ENCODE data around the gene KANK3.
"Not testable (repeated sequence)": the region's sequence is repeated elsewhere in the genome, so short reads cannot be mapped to it uniquely, and the experiment has no call there.

The KANK3 gene

DNA sequence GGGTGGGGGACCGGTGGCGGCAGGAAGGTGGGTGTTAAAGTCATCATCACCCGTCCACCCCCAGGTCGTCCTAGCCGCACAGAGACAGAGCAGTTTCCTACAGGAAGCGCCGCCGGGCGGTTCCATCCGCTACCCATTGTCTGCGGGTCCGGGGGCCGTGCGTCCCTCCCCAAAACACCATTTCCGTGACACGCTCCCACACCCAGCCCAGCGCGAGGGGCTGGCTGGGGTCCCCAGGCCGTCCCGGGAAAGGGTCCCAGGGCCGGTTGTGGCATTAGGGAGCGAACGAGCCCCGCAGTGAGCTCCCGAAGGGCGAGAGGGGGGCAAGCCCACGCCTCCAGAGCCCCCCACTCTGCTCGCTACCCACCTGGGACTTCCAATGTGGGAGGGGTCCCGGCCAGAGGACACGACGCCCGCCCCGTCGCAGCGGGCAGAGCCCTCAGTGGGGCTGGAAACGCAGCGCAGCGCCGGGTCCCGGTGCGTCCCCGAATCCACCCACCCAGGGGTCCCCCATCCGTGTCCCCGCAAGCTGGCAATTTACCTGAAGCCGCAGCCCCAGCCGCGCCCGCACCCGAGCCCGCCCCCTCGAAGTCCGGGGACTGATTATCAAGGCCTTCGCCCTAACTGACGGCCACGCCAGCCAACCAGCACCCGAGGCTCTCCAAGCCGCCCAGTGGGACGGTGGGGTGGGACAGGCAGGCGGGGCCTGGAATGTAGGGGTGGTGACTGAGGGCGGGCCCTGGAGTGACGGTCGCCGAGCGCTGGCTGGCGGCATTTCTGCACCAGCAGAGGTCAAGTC is at the start of gene KANK3:
TSS of gene KANK3 (minus strand) at position 579 of the 799 bp plus-strand sequence. CDS start 5,434 bp downstream, outside the sequence.
- peak; percentile 94 for DNase-seq (ENCODE audit: low read depth)

DNA sequence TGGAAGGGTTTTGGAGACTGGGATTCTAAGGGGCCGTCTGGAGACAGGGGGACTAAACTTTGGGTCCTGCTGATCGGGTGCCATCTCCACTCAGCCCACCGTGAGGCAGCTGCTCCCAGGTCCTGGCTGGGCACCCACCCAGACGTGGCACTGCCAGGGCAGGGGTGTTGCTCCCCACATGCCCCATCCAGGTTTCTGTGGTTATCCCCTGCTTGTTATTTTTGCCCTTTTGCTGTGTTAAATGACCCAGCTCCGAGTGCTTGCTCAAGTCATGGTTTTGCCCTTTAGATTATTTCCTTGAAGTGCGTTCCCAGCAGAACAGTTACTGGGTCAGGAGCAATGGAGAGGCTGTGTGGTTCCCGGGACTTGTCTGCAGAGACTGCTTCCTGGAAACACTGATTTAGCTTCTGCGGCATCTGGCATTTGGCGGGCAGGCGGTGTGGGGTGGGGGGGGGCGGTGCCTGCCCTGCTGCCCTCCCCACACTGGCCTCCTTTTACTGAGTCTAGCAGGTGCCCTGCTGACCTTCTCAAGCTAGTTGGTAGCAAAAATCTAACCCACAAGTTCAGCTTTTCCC is 49.0 kb upstream of the KANK3 start:
- DNase-seq (ENCODE audit: low read depth), result no peak

DNA sequence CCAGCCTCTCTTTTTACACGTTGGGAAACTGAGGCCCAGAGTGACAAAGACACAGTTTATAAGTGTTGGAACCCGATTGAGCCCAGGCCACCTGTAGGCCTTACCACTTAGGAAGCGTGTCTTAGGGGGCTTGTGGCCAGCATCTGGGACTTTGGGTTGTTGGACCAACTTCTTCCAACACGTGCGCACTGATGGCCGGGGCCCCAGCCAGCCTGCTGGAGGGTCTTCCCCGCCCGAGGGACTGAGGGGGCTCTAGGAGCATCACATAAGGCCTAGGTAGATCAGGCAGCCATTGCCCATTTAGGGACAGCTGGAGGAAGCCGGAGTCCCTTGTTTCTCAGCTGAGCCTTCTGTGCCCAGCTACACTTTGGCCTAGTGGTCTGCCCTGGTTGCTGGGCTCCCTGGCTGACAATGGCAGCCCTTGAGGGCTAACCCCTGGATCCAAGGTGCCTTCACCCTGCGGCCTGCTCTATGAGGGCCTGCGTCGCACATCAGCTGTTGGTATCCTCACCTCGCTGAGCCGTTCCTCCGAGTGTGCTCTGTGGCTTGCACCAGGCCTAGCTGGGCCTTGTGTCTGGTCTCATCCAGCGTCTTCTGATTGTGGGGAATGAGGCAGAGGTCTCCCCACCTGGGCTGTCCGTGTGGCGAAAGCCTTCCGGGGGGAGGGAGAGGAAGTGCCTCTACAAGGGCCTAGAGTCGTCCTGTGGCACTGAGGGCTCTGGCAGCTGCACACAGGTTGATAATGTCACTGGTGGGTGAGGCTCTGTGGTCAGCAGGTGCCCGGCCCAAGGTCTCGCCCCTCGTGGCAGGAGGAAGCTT is 48.3 kb upstream of the KANK3 start:
- no peak for DNase-seq (ENCODE audit: low read depth)

DNA sequence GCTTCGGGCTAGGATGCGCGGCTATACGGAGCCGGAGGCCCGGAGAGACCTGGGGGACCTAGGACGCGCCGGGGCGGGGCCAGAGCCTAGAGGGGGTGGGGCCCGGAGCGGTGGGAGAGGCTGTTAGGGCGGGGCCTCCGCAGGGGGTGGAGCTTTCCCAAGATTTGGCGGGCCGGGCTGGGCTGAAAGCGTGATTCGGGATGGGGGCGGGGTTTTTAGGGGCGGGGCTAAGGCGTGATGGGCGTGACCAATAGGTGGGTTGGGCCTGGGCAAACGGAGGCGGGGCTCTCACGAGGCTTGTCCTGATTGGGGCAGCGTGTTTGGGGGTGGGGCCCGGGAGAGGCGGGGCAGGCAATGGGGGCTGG is 47.5 kb upstream of the KANK3 start:
- peak; percentile 83 for DNase-seq (ENCODE audit: low read depth)

DNA sequence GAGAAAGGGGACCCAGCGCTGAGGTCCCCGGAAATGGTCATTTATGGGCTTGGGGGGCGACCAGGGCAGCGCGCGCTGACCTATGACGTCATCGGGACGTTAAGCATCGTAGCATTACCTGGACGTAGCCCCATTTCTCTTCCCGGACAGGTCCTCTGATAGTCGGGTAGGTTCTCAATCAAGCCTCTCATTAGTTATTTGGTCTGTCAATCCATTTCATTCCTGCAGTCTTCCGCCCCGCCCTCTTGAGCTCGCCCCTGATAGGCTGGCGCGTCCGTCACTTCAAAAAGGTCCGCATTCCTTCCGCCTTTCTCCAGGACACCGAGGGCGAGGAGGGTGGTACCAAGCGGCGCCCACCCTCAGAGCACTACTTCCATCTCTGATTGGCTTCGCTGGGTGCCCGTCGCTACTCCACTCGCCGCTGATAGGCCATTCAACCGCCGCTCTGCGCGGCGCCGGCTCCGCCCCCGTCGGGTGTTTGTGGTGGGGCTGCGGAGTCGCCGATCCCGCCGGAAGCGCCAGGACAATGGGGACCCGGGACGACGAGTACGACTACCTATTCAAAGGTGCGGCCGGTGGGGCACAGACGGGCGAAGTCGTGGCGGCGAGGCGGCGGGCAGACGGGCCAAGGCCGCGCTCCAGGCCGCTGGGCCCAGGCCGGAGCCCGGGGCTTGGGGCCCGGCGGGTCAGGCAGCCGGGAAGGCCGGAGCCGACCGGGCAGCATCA is 47.0 kb upstream of the KANK3 start, which contains the start of gene RAB11B:
TSS of gene RAB11B (plus strand) at position 470 of the 726 bp plus-strand sequence. CDS start at position 527, 57 bp downstream.
- DNase-seq (ENCODE audit: low read depth), result peak; percentile 97

DNA sequence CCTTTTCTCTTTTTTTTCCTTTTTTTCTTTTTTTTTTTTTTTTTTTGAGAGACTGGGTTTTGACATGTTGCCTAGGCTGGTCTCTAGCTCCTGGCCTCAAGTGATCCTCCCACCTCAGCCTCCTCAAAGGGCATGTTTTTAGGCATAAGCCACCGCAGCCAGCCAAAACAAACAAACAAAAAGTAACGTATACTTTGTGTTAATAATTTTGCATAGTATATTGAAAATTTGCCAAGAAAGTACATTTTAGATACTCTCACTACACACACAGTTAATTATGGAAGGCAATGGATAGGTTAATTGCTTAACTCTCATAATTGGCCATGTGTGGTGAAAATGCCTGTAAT is 45.5 kb upstream of the KANK3 start:
- DNase-seq (ENCODE audit: low read depth), result no peak

DNA sequence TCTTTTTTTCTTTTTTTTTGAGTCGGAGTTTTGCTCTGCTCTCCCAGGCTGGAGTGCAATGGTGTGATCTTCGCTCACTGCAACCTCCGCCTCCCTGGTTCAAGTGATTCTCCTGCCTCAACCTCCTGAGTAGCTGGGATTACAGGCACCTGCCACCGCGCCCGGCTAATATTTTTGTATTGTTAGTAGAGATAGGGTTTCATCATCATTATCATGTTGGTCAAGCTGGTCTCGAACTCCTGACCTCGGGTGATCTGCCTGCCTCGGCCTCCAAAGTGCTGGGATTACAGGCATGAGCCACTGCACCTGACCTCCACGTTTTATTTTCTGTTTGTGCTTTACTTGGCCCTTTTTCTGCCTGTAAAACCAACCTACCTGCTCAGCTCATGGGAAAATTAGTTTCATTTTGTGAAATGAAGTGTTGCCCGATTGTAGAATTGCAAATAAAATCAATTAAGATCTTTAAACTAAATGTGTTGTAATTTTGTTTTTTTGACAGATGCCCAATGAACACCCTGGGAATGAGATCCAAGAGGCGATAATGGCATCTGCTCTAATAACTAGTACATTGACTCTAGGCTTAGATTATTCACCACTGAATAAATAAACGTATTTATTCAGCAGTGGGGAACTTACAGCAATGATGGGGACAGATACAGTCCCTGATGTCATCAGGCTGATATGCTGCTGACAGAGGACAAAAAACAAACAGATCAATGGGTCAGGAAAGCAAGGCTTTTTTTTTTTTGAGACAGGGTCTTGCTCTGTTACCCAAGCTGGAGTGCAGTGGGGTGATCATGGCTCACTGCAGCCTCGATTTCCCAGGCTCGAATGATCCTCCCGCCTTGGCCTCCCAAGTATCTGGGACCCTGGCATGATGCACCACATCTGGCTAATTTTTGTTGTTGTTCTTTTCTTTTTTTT is 44.9 kb upstream of the KANK3 start:
- no peak for DNase-seq (ENCODE audit: low read depth)

DNA sequence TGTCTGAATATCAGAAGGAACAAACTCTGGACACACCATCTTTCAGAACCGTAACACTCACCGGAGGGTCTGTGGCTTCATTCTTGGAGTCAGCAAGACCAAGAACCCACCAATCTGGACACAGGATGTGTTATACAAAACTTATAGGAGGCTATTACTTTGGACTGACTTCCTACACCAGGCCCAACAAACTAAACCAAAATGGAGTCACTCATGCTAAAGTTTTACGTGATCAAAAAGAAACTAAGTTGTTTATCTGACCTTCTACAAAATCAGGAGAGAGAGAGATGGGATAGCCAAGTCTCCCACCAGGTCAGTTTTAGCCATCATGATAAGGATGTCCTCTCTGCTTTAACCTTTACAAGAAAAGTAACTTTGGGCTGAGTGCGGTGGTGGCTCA is 43.9 kb upstream of the KANK3 start:
- no peak for DNase-seq (ENCODE audit: low read depth)

DNA sequence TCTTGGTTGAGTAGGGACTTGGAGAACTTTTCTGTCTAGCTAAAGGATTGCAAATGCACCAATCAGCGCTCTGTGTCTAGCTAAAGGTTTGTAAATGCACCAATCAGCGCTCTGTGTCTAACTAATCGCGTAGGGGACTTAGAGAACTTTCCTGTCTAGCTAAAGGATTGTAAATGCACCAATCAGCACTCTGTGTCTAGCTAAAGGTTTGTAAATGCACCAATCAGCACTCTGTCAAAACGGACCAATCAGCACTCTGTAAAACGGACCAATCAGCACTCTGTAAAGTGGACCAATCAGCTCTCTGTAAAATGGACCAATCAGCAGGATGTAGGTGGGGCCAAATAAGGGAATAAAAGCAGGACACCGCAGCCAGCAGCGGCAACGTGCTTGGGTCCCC is 43.4 kb upstream of the KANK3 start:
- DNase-seq (ENCODE audit: low read depth), result not testable (repeated sequence)

DNA sequence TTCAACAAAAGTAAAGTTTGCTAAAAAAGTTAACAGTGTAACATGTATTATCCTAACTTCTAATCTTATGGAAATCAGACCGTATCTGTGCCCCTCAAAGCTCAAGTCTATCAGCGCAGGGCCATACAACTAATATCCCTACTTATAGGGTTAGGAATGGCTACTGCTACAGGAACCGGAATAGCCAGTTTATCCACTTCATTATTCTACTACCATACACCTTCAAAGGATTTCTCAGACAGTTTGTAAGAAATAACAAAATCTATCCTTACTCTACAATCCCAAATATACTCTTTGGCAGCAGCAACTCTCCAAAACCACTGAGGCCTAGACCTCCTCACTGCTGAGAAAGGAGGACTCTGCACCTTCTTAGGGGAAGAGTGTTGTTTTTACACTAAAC is 42.5 kb upstream of the KANK3 start:
- not testable (repeated sequence) for DNase-seq (ENCODE audit: low read depth)

DNA sequence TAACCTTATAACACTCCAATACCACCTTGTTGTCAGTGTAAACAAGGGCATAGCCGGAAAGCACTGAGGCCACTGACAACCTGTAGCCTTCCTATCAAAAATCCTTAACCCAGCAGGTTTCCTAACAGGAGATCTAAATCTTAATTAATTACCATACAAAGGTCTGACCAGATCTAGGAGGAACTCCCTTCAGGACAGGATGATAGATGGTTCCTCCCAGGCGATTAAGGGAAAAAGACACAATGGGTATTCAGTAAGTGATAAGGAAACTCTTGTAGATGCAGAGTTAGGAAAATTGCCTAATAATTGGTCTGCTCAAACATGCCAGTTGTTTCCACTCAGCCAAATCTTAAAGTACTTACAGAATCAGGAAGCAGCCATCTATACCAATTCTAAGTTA is 42.0 kb upstream of the KANK3 start:
- not testable (repeated sequence) for DNase-seq (ENCODE audit: low read depth)

DNA sequence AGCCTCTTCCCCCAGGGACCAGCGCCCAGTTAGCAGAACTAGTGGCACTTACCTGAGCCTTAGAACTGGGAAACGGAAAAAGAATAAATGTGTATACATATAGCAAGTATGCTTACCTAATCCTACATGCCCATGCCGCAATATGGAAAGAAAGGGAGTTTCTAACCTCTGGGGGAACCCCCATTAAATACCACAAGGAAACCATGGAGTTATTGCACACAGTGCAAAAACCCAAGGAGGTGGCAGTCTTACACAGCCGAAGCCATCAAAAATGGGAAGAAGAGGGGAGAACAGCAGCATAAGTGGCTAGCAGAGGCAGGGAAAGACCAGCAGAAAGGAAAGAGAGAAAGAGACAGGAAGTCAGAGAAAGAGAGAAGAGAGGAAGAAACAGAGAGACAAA is 41.5 kb upstream of the KANK3 start:
- DNase-seq (ENCODE audit: low read depth), result not testable (repeated sequence)

DNA sequence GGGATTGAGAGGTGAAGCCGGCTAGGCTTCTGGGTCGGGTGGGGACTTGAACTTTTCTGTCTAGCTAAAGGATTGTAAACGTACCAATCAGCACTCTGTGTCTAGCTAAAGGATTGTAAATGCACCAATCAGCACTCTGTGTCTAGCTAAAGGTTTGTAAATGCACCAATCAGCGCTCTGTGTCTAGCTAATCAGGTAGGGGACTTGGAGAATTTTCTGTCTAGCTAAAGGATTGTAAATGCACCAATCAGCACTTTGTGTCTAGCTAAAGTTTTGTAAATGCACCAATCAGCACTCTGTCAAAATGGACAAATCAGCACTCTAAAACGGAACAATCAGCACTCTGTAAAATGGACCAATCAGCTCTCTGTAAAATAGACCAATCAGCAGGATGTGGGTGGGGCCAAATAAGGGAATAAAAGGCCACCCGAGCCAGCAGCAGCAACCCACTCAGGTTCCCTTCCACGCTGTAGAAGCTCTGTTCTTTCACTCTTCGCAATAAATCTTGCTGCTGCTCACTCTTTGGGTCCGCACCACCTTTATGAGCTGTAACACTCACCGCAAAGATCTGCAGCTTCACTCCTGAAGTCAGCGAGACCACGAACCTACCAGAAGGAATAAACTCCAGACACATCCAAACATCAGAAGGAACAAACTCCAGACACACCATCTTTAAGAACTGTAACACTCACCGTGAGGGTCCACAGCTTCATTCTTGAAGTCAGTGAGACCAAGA is 36.3 kb upstream of the KANK3 start:
- DNase-seq (ENCODE audit: low read depth), result not testable (repeated sequence)

DNA sequence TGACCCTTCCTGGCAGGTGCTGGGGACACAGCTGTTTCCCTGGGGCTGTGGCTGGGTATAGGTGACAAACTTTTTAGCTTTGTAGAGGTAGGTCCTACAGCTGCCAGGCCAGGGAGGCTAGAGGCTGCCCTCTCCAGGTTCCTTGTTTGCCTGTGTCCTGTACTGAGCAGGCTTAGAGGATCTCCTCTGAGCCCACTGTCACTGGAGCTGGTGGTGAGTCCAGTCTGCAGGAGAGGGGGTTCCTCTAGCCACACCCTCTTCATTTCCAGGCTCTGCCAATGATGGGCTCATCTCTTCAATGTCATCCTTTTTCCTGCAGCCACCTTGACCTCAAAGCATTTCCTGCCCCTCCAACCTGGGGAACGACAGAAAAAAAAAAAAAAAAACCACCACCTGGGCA is 34.5 kb upstream of the KANK3 start:
- DNase-seq (ENCODE audit: low read depth), result no peak

DNA sequence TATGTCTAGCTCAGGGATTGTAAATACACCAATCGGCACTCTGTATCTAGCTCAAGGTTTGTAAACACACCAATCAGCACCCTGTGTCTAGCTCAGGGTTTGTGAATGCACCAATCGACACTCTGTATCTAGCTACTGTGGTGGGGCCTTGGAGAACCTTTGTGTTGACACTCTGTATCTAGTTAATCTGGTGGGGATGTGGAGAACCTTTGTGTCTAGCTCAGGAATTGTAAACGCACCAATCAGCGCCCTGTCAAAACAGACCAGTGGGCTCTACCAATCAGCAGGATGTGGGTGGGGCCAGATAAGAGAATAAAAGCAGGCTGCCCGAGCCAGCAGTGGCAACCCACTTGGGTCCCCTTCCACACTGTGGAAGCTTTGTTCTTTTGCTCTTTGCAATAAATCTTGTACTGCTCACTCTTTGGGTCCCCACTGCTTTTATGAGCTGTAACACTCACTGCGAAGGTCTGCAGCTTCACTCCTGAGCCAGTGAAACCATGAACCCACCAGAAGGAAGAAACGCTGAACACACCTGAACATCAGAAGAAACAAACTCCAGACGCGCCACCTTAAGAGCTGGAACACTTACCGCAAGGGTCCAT is 33.4 kb upstream of the KANK3 start:
- DNase-seq (ENCODE audit: low read depth), result not testable (repeated sequence)

DNA sequence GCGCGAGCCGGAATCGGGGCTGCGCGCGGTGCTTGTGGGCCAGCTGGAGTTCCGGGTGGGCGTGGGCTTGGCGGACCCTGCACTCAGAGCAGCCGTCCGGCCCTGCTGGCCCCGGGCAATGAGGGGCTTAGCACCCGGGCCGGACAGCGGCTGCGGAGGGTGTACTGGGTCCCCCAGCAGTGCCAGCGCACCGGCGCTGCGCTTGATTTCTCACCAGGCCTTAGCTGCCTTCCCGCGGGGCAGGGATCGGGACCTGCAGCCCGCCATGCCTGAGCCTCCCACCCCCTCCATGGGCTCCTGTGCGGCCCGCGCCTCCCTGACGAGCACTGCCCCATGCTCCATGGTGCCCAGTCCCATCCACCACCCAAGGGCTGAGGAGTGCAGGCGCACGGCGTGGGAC is 32.7 kb upstream of the KANK3 start:
- DNase-seq (ENCODE audit: low read depth), result not testable (repeated sequence)

DNA sequence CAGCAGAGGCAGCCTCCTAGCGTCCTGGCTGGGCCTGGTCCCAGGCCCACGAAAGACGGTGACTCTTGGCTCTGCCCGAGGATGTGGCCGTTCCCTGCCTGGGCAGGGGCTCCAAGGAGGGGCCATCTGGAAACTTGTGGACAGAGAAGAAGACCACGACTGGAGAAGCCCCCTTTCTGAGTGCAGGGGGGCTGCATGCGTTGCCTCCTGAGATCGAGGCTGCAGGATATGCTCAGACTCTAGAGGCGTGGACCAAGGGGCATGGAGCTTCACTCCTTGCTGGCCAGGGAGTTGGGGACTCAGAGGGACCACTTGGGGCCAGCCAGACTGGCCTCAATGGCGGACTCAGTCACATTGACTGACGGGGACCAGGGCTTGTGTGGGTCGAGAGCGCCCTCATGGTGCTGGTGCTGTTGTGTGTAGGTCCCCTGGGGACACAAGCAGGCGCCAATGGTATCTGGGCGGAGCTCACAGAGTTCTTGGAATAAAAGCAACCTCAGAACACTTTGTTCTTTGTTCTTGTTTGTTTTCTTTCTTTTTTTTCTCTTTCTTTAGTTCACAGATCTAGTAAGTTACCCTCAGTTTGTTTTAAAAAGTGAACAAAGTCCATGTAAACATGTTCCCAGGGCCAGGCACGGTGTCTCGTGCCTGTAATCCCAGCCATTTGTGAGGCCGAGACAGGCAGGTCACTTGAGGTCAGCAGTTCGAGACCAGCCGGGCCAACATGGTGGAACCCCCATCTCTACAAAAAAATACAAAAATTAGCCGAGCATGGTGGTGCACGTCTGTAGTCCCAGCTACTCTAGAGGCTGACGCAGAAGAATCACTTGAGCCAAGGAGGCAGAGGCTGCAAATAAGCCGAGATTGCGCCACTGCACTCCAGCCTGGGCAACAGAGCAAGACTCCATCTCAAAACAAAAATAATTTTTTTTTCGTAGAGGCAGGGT is 31.1 kb upstream of the KANK3 start:
- no peak for DNase-seq (ENCODE audit: low read depth)

DNA sequence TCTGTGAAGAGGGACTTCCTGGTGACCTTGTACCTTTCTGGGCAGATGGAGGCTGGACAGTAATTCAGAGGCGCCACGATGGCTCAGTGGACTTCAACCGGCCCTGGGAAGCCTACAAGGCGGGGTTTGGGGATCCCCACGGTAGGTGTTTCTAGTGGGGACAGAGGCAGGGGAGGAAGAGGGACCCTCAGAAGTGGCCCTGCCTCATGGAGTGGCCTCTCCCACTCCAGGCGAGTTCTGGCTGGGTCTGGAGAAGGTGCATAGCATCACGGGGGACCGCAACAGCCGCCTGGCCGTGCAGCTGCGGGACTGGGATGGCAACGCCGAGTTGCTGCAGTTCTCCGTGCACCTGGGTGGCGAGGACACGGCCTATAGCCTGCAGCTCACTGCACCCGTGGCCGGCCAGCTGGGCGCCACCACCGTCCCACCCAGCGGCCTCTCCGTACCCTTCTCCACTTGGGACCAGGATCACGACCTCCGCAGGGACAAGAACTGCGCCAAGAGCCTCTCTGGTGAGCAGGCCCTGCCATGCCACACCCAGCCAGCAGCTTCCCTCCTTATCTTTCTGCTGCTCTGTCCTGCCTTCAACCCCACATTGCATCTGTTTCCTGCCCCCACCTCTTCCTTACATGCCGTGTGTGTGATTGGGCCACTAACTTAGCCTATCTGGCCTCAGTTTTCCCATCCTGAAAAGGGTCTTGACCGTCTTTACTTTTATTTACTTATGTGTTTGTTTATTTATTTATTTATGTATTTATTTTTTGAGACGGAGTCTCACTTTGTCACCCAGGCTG is 28.1 kb upstream of the KANK3 start:
- DNase-seq (ENCODE audit: low read depth), result no peak

All from stimulated activated CD8-positive, alpha-beta memory T cell treated with anti-CD3 and anti-CD28 coated beads, Interleukin-4, amount 100 ng/mL, for 24 hours (primary cell).